HG03280 (cell line): Measurements from ENCODE around the gene RBM12.
"Not testable (repeated sequence)": the region's sequence is repeated elsewhere in the genome, so short reads cannot be mapped to it uniquely, and the experiment has no call there.

Source experiments
- ATAC-seq: cut with Tn5 transposase; IDR thresholded peaks from one replicate; pipeline ENCODE4 v1.9.1; 2021; ENCODE audit warnings: mild to moderate bottlenecking, moderate library complexity; ENCODE audit not compliant: unreplicated experiment

Gene RBM12

GRCh38 chr20:35698298-35699126, 33.8 kb upstream of the RBM12 start:
- ATAC-seq: peak; percentile 18

GRCh38 chr20:35697696-35698297, 33.1 kb upstream of the RBM12 start:
- no peak for ATAC-seq

GRCh38 chr20:35695978-35696377, 31.3 kb upstream of the RBM12 start:
- no peak for ATAC-seq

- no peak for ATAC-seq
Measured at GRCh38 chr20:35695245-35695749, 30.6 kb upstream of the RBM12 start.

DNA sequence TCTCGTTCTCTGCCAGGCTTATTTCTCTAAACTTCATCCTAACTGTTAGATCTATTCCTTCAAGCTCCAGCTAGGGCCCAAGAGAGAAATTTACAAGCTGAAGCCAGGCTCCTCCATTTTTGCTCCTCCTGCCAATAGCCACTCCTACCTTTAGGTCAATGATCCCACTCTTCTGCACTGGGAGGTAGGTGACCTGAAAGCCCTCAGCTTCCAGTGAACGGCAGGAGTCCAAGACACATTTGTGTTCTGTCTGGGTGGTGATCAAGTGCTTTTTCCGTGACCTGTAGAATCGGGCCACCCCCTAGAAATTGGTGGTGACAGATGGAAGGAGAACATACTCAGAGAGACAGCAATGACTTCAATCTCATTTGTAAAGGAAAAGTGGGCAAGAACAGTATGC, 25.6 kb upstream of the RBM12 start:
- no peak for ATAC-seq

- ATAC-seq: not testable (repeated sequence)
Measured at GRCh38 chr20:35686872-35687271, 22.2 kb upstream of the RBM12 start.

- ATAC-seq: not testable (repeated sequence)
Measured at GRCh38 chr20:35685368-35685767, 20.7 kb upstream of the RBM12 start.

DNA sequence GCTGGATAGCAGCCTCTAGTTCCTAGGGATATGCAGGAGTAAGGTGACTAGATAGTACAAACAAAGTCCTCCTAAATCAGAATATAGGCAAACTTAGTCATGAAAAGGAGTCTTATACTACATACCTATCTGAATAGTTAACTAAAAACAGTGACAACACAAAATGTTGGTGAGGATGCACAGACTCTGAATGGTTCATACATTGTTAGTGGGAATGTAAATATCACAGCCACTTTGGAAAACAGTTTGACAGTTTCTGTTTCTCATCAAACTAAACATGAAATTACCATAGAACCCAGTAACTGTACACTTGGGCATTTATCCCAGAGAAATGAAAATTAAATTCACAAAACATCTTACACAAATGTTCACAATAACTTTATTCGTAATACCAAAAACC, 17.3 kb upstream of the RBM12 start:
- ATAC-seq: no peak

DNA sequence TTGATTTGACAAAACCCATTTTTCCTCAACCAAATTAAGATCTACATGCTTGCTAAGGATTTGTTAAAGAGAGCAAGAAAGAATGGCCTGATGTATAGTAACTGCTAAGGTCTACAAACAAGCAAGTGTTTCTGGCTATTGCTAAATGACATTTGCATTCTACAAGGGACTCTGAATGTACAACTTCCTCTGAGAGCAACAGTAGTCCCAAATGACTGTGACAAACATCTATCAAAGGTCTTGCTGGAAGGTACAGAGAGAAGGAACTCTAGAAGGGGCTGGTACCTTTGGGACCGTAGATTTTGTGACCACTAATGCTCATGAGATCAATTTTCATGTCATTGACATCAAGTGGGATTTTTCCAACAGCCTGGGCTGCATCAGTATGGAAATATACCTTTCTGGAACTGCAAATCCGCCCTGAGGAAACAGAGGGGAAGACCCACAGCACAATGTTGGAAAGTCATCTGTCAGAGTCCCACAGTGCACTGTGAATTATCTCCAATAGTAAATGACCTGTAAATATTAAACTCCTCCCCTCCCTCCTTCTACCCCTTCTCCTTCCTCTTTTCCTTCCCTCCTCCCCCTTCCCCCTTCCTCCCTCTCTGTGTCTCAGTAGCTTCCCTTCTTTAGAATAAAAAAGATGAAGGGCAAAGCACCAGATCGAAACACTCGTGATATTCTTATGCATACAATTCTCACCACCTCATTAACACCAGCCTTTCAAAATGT, 15.9 kb upstream of the RBM12 start:
- ATAC-seq: no peak

- no peak for ATAC-seq
Measured at GRCh38 chr20:35674921-35675320, 10.2 kb upstream of the RBM12 start.

- ATAC-seq: no peak
Measured at GRCh38 chr20:35673884-35674283, 9.2 kb upstream of the RBM12 start.

GRCh38 chr20:35669681-35670080, 5.0 kb upstream of the RBM12 start:
- no peak for ATAC-seq

DNA sequence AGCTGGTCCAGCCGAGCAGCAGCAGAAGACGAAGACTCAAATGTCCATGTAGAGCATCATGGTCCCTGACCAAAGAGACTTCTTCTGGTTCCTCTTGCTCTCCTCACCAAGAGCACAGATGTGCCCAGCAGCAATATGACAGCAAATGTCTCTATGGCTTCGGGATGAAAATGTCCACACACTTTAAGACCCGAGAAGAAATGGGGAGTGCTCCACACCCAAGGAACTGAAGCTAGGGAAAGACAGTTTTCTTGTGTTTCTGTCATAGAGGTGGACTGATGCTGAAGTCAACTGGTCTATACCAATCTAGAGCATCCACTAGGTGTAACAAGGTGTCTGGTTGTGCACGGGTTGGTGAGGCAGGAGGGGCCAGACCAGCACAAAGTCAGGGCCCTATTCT, 4.5 kb upstream of the RBM12 start:
- ATAC-seq: no peak

- no peak for ATAC-seq
Measured at GRCh38 chr20:35665949-35666288, 1.2 kb upstream of the RBM12 start.

DNA sequence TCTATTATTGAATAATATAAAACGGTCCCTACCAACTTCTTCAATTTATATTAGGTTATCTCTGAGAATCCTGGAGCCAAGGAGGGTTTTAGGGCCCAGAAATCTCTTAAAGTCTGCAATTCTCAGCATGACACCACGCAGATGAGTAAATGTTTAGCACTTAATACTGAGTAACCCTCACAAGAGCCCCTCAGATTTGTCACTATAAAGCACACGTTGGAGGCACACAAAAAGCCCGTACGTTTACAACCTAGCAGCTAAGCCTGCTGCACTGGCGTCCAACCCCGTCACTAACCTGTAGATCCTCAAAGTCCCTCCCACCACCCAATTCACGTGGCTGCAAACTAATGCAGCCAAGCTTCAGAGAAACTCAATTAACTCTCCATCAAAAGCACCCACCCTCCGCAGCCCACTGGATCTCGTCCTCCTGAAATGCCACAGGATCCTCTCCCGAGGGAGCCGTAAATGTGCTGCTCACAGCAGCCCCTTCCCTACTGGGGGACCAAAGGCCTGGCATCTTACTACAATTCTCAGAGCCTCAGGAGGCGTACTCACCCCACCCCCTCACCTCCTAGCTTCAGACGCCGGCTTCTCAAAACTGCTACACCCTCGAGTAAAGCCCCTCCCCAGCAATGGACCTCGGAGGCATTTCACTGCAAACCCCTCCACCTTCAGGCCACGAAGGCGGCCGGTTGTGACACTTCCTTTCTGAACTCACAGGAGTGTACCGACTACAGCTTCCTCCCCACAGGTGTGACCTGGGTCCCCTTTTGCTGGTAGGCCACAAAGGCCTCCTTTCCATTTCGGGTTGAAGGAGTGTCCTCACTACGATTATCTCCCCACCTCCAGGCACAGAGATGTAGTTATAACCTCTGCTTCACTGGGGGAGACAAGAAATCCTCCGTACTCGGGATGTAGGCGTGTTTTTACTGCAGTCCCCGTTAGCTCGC, 909 bp downstream of the RBM12 start:
- ATAC-seq: peak; percentile 27

DNA sequence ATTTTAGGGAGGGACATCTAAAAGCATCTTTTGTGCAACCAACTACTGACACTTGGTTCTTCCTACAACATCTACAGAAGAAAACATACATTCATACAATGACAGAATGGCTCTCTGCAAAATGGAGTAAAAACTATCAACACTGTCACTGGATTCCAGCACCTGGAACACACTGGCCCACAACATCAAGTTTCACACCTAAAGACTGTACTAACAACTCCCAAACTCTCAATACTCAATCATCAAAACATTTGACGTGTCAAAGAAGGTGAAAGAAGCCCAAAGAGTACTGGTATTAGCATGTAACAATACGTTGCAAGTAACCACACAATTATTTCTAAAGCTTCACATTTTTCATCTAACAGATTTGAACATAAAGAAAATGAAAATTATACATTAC, 2.1 kb downstream of the RBM12 start:
- ATAC-seq: no peak

GRCh38 chr20:35661908-35662307, 2.8 kb downstream of the RBM12 start:
- ATAC-seq: no peak

GRCh38 chr20:35661053-35661452, 3.6 kb downstream of the RBM12 start:
- no peak for ATAC-seq

- no peak for ATAC-seq
Measured at GRCh38 chr20:35660122-35660937, 4.4 kb downstream of the RBM12 start.

- no peak for ATAC-seq
Measured at GRCh38 chr20:35657271-35657670, 7.4 kb downstream of the RBM12 start.
